NB4 (cell line): Measurements from ENCODE around the gene CCL2.
A peak's percentile ranks its signal among the peaks of the same experiment; 100 is the strongest.

Experiments used
- DNase-seq: peaks from one replicate; pipeline ENCODE4 v3.0.0; 2010; ENCODE audit warnings: low read depth
- H3K4me3 ChIP-seq: one replicate; pipeline ENCODE4 v1.5.1; 2011; ENCODE audit warnings: mild to moderate bottlenecking, low read depth, low read length, moderate library complexity
- MYC ChIP-seq: IDR thresholded peaks from 2 replicates; pipeline ENCODE4 v1.6.1; 2011; ENCODE audit warnings: low read depth, low read length
- POLR2A ChIP-seq: IDR thresholded peaks from 2 replicates; pipeline ENCODE4 v1.6.1; 2011; ENCODE audit warnings: mild to moderate bottlenecking; ENCODE audit not compliant: insufficient read length; ENCODE audit errors: extremely low read depth
- TF ChIP-seq, protein P1 (sequence below): IDR thresholded peaks from one replicate; pipeline ENCODE4 v1.5.1; 2012; ENCODE audit warnings: low read depth, low read length
- TF ChIP-seq, protein P2 (sequence below): IDR thresholded peaks from 2 replicates; pipeline ENCODE4 v1.6.1; 2011; ENCODE audit warnings: low read depth, low read length

CCL2 gene

DNA sequence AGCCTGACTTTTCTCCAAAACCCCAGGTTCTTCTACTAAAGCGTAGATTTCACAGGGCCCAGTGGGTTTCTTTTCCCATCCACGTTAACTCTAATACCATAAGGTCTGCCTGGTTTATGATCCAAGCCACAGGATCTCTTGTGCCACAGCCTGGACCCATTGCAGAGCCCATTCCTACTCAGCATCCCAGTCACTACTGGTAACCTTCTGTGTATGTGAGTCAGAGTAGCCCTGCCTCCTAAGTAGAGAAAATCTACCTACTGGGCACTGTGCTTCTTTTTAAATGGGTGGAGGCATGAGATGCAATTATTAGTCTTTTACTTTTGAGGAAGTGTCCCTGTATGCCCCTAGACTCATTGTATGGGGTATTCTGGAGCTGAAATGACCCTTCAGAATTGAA lies 43.9 kb downstream of the CCL2 start:
- TF ChIP-seq, protein P1, sequence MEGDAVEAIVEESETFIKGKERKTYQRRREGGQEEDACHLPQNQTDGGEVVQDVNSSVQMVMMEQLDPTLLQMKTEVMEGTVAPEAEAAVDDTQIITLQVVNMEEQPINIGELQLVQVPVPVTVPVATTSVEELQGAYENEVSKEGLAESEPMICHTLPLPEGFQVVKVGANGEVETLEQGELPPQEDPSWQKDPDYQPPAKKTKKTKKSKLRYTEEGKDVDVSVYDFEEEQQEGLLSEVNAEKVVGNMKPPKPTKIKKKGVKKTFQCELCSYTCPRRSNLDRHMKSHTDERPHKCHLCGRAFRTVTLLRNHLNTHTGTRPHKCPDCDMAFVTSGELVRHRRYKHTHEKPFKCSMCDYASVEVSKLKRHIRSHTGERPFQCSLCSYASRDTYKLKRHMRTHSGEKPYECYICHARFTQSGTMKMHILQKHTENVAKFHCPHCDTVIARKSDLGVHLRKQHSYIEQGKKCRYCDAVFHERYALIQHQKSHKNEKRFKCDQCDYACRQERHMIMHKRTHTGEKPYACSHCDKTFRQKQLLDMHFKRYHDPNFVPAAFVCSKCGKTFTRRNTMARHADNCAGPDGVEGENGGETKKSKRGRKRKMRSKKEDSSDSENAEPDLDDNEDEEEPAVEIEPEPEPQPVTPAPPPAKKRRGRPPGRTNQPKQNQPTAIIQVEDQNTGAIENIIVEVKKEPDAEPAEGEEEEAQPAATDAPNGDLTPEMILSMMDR = no peak
- TF ChIP-seq, protein P2, sequence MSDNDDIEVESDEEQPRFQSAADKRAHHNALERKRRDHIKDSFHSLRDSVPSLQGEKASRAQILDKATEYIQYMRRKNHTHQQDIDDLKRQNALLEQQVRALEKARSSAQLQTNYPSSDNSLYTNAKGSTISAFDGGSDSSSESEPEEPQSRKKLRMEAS = no peak
- TF ChIP-seq MYC (no peak), POLR2A (no peak)
- H3K4me3 ChIP-seq = no peak overlapping the region
- no peak for DNase-seq

DNA sequence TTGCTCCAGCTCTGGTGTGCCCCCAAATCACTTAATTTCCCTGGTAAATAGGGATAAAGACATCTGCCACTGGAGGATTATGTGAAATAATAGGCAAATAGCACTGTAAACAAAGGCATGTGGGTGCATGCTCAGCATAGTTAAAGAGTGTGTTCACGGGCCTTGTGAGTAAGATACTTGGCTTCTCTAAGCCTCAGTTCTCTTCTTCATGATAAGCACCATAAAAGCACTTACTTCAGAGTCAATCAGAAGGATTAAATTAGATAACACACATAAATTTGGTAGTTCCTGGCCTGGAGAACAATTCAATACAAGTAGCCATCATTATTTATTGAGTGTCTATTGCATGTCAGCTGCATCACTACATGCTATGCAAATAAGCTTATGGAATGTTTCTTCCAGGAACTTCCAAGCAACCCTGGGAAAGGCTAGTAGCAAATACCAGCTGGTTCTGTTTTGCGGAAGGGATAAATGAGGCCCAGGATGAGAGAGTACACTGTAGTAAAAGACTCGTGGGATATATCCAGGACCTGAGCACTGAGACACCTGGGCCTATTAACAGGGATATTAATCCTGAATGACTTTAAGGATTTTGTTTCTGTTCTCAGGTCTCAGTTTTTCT lies 45.0 kb downstream of the CCL2 start:
- no peak for DNase-seq
- TF ChIP-seq, protein P2 = no peak
- TF ChIP-seq POLR2A = no peak
- TF ChIP-seq, protein P1 = no peak
- no peak for TF ChIP-seq MYC
- H3K4me3 ChIP-seq = no peak overlapping the region

DNA sequence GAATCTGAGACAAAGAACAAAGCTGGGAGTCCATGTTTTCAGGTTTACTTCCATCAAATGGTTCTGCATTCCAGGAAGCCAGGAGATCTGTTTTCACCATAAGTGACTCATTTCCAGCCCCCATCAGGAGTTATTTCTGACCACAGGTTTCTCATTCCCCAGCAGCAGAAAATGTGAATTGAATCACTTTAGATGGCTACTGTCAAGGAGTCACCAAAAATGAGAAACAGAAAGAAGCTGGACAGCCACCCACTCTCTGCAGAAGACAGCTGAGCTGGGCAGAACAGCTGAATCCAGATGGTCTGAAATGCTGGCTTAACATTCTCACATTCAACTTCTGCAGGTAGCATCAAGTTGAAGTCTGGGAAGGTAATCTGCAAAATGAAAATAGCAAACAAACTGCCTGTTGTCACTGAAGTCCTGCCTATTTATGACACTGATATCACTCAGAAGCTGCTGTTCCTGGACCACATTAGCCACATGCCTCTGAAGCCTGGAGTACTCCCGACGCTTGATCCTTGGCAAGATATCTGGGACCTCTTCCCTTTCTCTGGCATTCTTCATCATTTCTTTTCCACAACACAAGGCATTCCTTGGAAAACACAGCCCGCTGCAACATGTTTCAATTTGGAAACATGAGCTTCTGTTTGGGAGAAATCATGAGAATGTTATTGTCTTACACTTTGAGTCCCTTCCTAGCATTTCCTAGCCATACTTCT lies 45.7 kb downstream of the CCL2 start:
- TF ChIP-seq, protein P1 = no peak
- TF ChIP-seq MYC (no peak), POLR2A (no peak)
- TF ChIP-seq, protein P2 = no peak
- peak; percentile 17 for DNase-seq
- H3K4me3 ChIP-seq = no peak overlapping the region

DNA sequence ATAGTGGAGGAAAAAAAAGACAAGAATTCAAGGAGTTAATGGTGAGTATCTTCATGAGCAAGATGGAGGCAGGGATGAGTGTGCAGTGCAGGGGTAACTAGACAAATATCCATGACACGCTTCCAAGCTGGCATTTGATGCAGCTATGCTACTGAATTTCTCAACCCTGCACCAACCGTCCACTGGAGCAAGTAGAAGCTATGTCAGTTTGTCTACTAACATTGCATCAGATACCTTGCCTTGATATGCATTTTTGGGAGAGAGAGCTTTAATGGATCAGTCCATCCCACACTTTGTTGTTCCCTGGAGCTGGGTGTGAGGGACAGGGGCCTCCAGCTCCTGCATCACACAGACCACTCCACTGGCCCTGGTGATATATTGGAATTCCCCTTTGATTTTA lies 46.9 kb downstream of the CCL2 start:
- H3K4me3 ChIP-seq = no peak overlapping the region
- no peak for DNase-seq
- no peak for TF ChIP-seq POLR2A
- no peak for TF ChIP-seq MYC
- TF ChIP-seq, protein P2 = no peak
- TF ChIP-seq, protein P1 = no peak

DNA sequence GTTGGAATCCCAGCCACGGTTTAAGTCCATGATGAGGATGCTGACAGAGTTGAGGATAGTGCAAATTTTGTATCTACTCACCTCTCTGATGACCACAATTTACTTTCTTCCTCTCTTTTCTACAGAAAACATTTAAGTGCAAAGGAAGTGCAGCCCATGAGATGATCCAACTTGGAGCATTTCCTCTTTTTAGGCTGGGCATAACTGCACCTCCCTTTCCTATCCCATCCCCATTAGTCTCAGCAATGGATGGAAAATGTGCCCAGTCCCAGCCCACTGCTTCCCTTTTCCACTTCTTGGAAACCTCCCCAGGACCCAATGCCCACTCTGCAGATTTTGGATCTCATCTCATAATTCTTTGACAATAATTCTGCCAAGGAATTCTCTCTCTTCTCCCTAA lies 47.6 kb downstream of the CCL2 start:
- TF ChIP-seq POLR2A (no peak), MYC (no peak)
- TF ChIP-seq, protein P1 = no peak
- TF ChIP-seq, protein P2 = no peak
- no peak for DNase-seq
- no peak overlapping the region for H3K4me3 ChIP-seq
